ENCODE results near the gene NAPSA. TPM values are rescaled to one million over a fixed set of nuclear protein-coding genes. Genes with fewer than 3 reads are reported as not detected.

Gene NAPSA
- total and polyA plus RNA-seq, 8 donors = 0.78 to 4.6 (median 2.3) TPM

DNA sequence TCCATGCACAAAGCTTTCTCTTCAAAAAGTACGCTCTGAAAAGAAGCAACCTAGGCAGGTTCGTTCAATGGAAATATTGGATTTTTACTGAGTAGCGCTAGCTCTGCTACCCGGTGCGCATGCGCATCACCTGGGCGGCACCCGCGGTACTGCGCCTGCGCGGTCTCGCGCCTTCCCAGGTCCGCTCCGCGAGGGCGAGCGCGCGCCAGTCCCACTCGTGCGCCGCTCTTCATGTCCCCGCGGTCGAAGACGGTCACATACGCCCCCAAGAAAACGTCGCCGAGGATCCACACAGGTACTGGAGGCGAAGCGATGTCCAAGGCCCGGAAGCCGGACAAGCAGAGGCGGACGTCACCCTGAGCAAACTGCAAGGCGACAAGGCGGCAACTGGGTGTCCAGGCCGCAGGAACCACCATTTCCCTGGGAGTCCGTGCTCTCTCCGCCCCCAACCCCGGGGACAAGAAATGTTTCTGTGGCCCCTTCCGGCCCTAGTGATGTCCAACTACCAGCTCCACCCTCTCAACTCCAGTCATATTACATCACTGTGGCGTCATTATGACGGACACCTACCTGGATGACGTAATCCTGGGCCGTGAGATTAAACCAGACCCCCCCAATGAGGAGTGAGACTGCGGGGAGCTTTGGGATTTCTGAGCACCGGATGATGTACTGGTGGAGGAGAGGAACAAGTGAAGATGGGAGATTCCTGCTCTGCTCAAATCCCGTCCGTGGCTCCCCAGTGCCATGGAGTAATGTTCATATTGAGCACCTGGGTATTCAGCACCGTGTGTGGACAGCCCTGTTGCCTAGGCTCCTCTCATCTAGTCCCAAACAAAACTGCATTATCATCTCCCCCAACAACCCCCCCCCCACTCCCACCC lies 31.5 kb downstream of the NAPSA start:
- no peak for FAIRE-seq

DNA sequence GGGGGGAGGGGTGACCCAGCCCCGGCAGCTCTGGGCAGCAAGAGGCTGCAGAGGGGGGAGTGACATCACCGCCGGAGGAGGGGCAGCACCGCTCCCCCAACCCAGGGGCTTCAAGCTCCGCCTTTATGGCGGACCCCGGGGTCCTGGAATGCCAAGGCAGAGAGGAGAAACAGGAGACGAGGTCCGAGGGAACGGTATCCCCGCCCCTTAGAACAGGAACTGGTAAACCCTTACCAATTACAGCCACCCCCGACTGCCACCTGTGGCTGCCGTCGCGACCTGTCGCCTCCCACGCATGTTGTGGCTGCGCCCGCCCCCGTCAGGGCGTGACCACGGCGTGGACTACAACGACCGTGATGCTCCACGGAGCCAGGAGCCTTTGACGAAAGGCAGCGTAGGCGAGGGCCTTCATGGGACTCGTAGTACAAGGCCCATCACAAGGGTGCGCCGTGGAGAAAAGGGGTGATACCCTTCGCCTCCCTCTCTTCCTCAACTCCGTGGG lies 32.2 kb downstream of the NAPSA start:
- Histone ChIP-seq H3K27me3 (no peaks in the 10 kb centered on the region), H3K4me1 (peaks cover 4 to 20% (median 7%) of the 10 kb centered on the region in 3 donors), H3K36me3 (no peaks in the 10 kb centered on the region), H3K9me3 (no peaks in the 10 kb centered on the region), H3K27ac (peak overlapping the region; percentile 26 to 81 (median 74)), H3K4me3 (peak overlapping the region; percentile 15 to 58 (median 54))
- peak; percentile 54 to 79 (median 70) for ATAC-seq
- TF ChIP-seq, protein P1, sequence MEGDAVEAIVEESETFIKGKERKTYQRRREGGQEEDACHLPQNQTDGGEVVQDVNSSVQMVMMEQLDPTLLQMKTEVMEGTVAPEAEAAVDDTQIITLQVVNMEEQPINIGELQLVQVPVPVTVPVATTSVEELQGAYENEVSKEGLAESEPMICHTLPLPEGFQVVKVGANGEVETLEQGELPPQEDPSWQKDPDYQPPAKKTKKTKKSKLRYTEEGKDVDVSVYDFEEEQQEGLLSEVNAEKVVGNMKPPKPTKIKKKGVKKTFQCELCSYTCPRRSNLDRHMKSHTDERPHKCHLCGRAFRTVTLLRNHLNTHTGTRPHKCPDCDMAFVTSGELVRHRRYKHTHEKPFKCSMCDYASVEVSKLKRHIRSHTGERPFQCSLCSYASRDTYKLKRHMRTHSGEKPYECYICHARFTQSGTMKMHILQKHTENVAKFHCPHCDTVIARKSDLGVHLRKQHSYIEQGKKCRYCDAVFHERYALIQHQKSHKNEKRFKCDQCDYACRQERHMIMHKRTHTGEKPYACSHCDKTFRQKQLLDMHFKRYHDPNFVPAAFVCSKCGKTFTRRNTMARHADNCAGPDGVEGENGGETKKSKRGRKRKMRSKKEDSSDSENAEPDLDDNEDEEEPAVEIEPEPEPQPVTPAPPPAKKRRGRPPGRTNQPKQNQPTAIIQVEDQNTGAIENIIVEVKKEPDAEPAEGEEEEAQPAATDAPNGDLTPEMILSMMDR (IDR thresholded peaks at IDR 0.05) = no peak
- 1% methylated on average over 29 to 34 of the region's 34 CpGs for WGBS, 2 donors
- peak; percentile 89 to 98 (median 93) for DNase-seq
- FAIRE-seq = no peak
- intact Hi-C loops (cut with DNase I) = no loop called here

More for the DNA sequence above, 31.5 kb downstream of the NAPSA start:
- DNase-seq (peak; percentile 73 to 96 (median 88)), ATAC-seq (peak; percentile 21 to 56 (median 50))
- Histone ChIP-seq H3K27ac (peak overlapping the region; percentile 26 to 81 (median 74)), H3K4me1 (peaks cover 4 to 20% (median 7%) of the 10 kb centered on the region in 3 donors), H3K36me3 (no peaks in the 10 kb centered on the region), H3K27me3 (no peaks in the 10 kb centered on the region), H3K4me3 (peak overlapping the region; percentile 15 to 58 (median 54)), H3K9me3 (no peaks in the 10 kb centered on the region)
- WGBS, 2 donors = 9% methylated on average over 54 of the region's 54 CpGs
- TF ChIP-seq, protein P1 (IDR thresholded peaks at IDR 0.05) = no peak
- intact Hi-C loops (cut with DNase I) = no loop called here

DNA sequence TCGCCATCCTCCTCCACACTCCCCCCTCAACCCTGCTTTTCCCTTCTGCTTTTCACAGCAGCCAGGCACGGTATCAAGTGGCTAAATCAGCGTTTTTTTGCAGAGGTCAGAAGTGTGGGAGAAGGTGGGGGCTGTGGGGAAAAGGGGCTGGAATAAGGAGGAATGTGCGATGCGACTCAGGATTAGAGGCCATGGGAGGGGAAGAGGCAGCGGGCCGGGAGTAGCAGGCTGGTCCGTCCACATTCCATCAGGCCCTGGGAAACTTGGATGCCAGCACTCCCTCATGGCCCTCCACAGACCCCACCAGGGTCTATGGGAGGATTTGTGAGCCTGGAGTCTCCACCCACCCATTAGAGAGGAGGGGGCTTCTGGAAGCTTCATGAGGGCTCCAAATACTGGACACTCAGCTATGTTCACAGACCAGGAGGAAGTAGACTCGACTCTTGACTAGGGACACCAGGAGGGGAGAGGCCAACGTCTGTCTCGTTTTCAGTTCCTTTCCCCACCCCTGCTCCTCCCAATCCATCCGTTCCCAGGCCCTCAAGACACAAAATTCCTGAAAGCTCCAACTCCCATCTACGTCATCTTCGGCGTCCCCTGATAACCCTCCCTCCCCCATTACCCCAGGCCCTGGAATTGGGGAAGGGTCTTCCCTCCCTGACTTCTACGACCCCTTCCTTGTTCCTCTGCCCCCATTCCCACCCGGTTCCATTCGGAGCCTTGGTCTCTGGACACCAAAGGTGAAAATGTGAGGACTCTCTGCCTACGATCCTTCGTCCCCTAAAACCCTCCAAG lies 33.0 kb downstream of the NAPSA start:
- Histone ChIP-seq H3K4me3 (peak overlapping the region; percentile 15 to 58 (median 54)), H3K27ac (peak overlapping the region; percentile 26 to 81 (median 74))

DNA sequence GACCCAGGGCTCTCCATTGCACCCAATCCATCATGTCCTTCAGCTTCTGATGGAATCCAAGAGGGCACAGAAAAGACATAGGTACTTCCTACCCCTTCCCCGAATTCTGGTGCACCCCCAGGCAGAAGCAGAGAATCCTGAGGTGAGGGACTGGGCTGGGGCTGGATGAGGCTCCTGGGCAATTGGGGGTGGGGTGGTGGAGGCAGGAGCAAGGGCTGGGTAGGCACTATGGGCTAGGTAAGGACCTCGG lies 33.5 kb downstream of the NAPSA start:
- TF ChIP-seq, protein P1 (IDR thresholded peaks at IDR 0.05) = no peak
- Histone ChIP-seq H3K4me3 (peak overlapping the region in 1 of 4 donors; percentile 54), H3K27me3 (no peaks in the 10 kb centered on the region), H3K9me3 (no peaks in the 10 kb centered on the region), H3K27ac (no peak overlapping the region), H3K36me3 (no peaks in the 10 kb centered on the region), H3K4me1 (peaks cover 4 to 24% (median 7%) of the 10 kb centered on the region in 3 donors)
- FAIRE-seq (no peak), ATAC-seq (no peak), DNase-seq (peak in 1 of 6 donors; percentile 40)
- intact Hi-C loops (cut with DNase I) = no loop called here
- 21 to 33% methylated on average over 2 of the region's 2 CpGs for WGBS, 2 donors

More for the DNA sequence above, 33.0 kb downstream of the NAPSA start:
- Histone ChIP-seq H3K36me3 (no peaks in the 10 kb centered on the region), H3K4me1 (peaks cover 4 to 24% (median 7%) of the 10 kb centered on the region in 3 donors), H3K27me3 (no peaks in the 10 kb centered on the region), H3K9me3 (no peaks in the 10 kb centered on the region)
- WGBS, 2 donors = 17 to 19% methylated on average over 20 of the region's 20 CpGs
- TF ChIP-seq, protein P1 (IDR thresholded peaks at IDR 0.05) = no peak
- no peak for ATAC-seq
- no peak for FAIRE-seq
- intact Hi-C loops (cut with DNase I) = no loop called here
- peak in 4 of 6 donors; percentile 36 to 48 (median 46) for DNase-seq
